ENCODE results near the gene ENOX1. TPM values are rescaled to one million over a fixed set of nuclear protein-coding genes. Genes with fewer than 3 reads are reported as not detected.

Gene ENOX1
- total and polyA plus RNA-seq, 9 of the 15 experiments (the other 6 are each of a cell fraction or from before 2014, with no cell fraction given), result not detected

- Histone ChIP-seq H3K36me3 (ENCODE audit: control insufficient read depth, insufficient read depth, low read length) (no peaks in the 10 kb centered on the region), H3K4me3 (no peak overlapping the region), H3K27me3 (ENCODE audit: control insufficient read depth in 2 of 2, insufficient read depth in 2 of 2, low read length in 2 of 2) (no peaks in the 10 kb centered on the region; a peak in 1 of 5 replicates), H4K20me1 (replicated peaks; ENCODE audit: control insufficient read depth, insufficient read depth, low read length) (no peaks in the 10 kb centered on the region), H3K27ac (ENCODE audit: extremely low read depth, low read depth, low read length) (no peak overlapping the region), H3K9me1 (ENCODE audit: control insufficient read depth, insufficient read depth, low read length) (no peaks in the 10 kb centered on the region), H3K4me1 (replicated peaks in 1 of 2; ENCODE audit: control insufficient read depth in 2 of 2, insufficient read depth in 2 of 2, low read length in 2 of 2) (no peaks in the 10 kb centered on the region), H3K4me2 (ENCODE audit: insufficient read depth, low read length) (no peak overlapping the region), H2AFZ (ENCODE audit: low read depth, low read length) (no peak overlapping the region), H3K79me2 (ENCODE audit: control insufficient read depth, insufficient read depth, low read length) (no peaks in the 10 kb centered on the region), H3K9me3 (replicated peaks; ENCODE audit: control insufficient read depth, insufficient read depth, low read depth, low read length) (no peaks in the 10 kb centered on the region), H3K9ac (ENCODE audit: insufficient read depth in 1 of 2, low read depth in 2 of 2, low read length in 2 of 2) (no peak overlapping the region)
- FAIRE-seq (no peak), ATAC-seq (no peak), DNase-seq (ENCODE audit: extremely low read depth in 1 of 4, low spot score in 3 of 4) (no peak)
- ChIA-PET POLR2A (no interaction called here), CTCF (ENCODE audit: low intra/inter-chr PET ratio) (no interaction called here)
- WGBS (ENCODE audit: insufficient coverage, low coverage, missing lambda C conversion rate), result 0% methylated on average over 3 of the region's 3 CpGs
- intact Hi-C loops (cut with micrococcal nuclease) (no loop called here), in situ Hi-C loops (cut with MboI) (no loop called here)
- TF ChIP-seq TRIM28 (IDR thresholded peaks at IDR 0.05) (no peak), ZNF589 (CRISPR knock-in tag; IDR thresholded peaks at IDR 0.05; ENCODE audit: low read depth) (no peak), NCOA2 (IDR thresholded peaks at IDR 0.05; ENCODE audit: partially characterized antibody in 2 of 2) (no peak), JUN (IDR thresholded peaks at IDR 0.05; ENCODE audit: borderline replicate concordance, low read depth, low read length) (no peak), JUN (CRISPR knock-in tag; IDR thresholded peaks at IDR 0.05; ENCODE audit: borderline replicate concordance) (no peak), ETS2 (tag; IDR thresholded peaks at IDR 0.05; ENCODE audit: borderline replicate concordance, poor library complexity, severe bottlenecking) (no peak), NFIC (IDR thresholded peaks at IDR 0.05) (no peak)
- BruUV-seq (replicated peaks), result no TSS peak
These were observed 421.8 kb downstream of the ENOX1 start for GRCh38 chr13:43365039-43365344.
